Adrenal gland (tissue), 5 donors: ENCODE data around the gene NR6A1.

Source experiments
- CTCF ChIP-seq, 6 experiments: fragments of 450-650 bp in 4 of 6; fragments of 200-600 bp in 2 of 6; sonication (generic) in 1 of 6; IDR thresholded peaks; 1 replicate in 5 of 6; 2 replicates in 1 of 6; pipeline versions ENCODE4 v1.5.1 to v1.8.0; 2016 to 2021; ENCODE audit warnings: antibody characterized with exemption in 6 of 6, mild to moderate bottlenecking in 2 of 6, moderate library complexity in 1 of 6
- POLR2A ChIP-seq, 2 donors: fragments of 450-650 bp; IDR thresholded peaks; one replicate each; pipeline ENCODE4 v1.6.1; 2017; ENCODE audit warnings: antibody characterized with exemption in 2 of 2, mild to moderate bottlenecking in 2 of 2, moderate library complexity in 1 of 2
- donor health status: DM: no; HTN: no; CAD: no.

GRCh38 chr9:124562328-124562727, 208.8 kb downstream of the NR6A1 start:
- TF ChIP-seq CTCF (IDR thresholded peaks at IDR 0.05) (no peak), POLR2A (IDR thresholded peaks at IDR 0.05) (no peak)
